Activated naive CD4-positive, alpha-beta T cell treated with anti-CD3 and anti-CD28 coated beads, Interleukin-2, amount 10 ng/mL, durations not matched to agents 7 days and 5 days (primary cell): ENCODE data around the gene SAE1.
A peak's percentile ranks its signal among the peaks of the same experiment; 100 is the strongest.

Source experiments
- CTCF ChIA-PET: fragments of 350-600 bp; sonication (Branson Sonifier 250); formaldehyde crosslinking; loops from one replicate; lab custom pipeline; 2021; ENCODE audit warnings: antibody characterized with exemption; lab: Charles Lee
- DNase-seq: peaks from one replicate; pipeline ENCODE4 v3.0.0-alpha.2; 2020
- H3K27ac Mint-ChIP-seq: one replicate; pipeline ENCODE4 v1.8.0; 2021; ENCODE audit warnings: mild to moderate bottlenecking, moderate library complexity, mixed read lengths
- H3K27me3 Mint-ChIP-seq: one replicate; pipeline ENCODE4 v1.8.0; 2021; ENCODE audit warnings: mild to moderate bottlenecking, mixed read lengths
- H3K36me3 Mint-ChIP-seq: one replicate; pipeline ENCODE4 v1.8.0; 2021; ENCODE audit warnings: mixed read lengths
- H3K4me1 Mint-ChIP-seq: one replicate; pipeline ENCODE4 v1.8.0; 2021; ENCODE audit warnings: mixed read lengths
- H3K4me3 Mint-ChIP-seq: one replicate; pipeline ENCODE4 v1.8.0; 2021; ENCODE audit warnings: mild to moderate bottlenecking, moderate library complexity, mixed read lengths
- H3K9me3 Mint-ChIP-seq: one replicate; pipeline ENCODE4 v1.8.0; 2021; ENCODE audit warnings: mixed read lengths

The SAE1 gene

DNA sequence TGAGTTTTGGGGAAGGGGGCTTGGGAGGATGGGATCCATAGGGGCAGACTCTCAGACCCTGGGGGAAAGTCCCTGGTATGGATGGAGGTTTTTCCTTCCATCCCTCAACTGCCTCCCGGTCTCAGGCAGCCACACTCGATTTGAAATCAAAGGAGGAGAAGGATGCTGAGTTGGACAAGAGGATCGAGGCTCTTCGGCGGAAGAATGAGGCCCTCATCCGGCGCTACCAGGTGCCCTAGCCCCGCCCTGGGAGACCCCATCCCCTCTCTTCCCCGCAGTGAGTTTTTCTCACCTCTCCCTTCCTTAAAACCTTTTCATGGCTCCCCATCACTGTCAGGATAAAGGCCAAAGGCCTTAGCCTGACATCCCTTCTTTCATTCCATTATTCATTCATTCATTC lies 127.8 kb downstream of the SAE1 start:
- H3K4me1 Mint-ChIP-seq: peaks cover 42% of the 10 kb centered on the region
- H3K27me3 Mint-ChIP-seq: no peaks in the 10 kb centered on the region
- peaks cover 37% of the 10 kb centered on the region for H3K36me3 Mint-ChIP-seq
- CTCF ChIA-PET: no interaction called here
- DNase-seq: no peak
- peak overlapping the region; percentile 38 for H3K27ac Mint-ChIP-seq
- no peaks in the 10 kb centered on the region for H3K9me3 Mint-ChIP-seq
- peak overlapping the region; percentile 95 for H3K4me3 Mint-ChIP-seq

DNA sequence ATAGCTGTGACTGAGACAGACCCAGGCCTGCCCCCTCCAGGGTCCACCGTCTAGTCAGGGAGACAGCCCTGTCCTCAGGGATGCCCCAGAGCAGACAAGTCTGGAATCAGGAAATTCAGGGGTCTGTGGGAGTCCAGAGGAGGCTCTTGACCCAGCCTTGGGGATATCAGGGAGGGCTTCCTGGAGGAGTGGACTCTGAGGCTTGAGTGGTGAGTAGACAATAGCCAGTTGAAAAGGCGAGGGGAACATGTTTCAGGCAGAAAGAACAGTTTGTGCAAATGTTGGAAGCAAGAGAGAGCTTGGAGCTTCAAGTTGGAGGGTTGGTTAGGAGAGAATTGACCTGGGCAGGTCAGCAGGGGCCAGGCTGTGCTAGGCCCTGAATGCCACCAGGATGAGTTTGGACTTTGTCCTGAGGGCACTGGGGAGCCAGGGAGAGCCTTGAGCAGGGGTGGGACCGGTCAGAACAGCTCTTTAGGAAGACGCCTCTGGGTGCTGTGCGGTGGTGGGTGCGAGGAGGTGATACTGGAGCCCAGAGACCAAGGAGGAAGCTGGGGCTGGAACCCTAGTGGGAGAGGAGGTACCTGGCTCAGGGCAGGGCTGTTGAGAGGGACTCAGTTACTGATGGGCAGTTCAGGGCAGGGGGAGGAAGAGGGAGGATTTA lies 128.4 kb downstream of the SAE1 start:
- no peak for DNase-seq
- Mint-ChIP-seq H3K4me3 (peak overlapping the region; percentile 57), H3K9me3 (no peaks in the 10 kb centered on the region), H3K36me3 (peaks cover 37% of the 10 kb centered on the region), H3K4me1 (peaks cover 42% of the 10 kb centered on the region), H3K27me3 (no peaks in the 10 kb centered on the region), H3K27ac (peak overlapping the region; percentile 20)
- CTCF ChIA-PET: no interaction called here
